Endothelial cell of umbilical vein (primary cell): ENCODE measurements around the gene BACH2. TPM values are rescaled to one million over a fixed set of nuclear protein-coding genes. Genes with fewer than 3 reads are reported as not detected.

Source experiments
- BruUV-seq: library from RNA; stranded (reverse); fragments of 400-500 nt; replicated peaks from 2 replicates; lab custom pipeline; 2021; lab: Mats Ljungman, UMichigan
- CTCF ChIA-PET: fragments of 300-600, 350-600 bp; sonication (Branson Sonifier 250); formaldehyde crosslinking; loops from one replicate; lab custom pipeline; 2021; ENCODE audit warnings: antibody characterized with exemption, inconsistent platforms; lab: Charles Lee
- POLR2A ChIA-PET: fragments of 300-600, 350-600 bp; sonication (Branson Sonifier 250); formaldehyde crosslinking; loops from one replicate; lab custom pipeline; 2021; ENCODE audit warnings: antibody characterized with exemption, inconsistent platforms; lab: Charles Lee
- DNase-seq: peaks from one replicate; pipeline ENCODE4 v3.0.0-alpha.2; 2011; ENCODE audit warnings: low read depth, low spot score
- FAIRE-seq: peaks from 2 replicates; lab custom pipeline; 2011; peaks lifted over from hg19 to GRCh38; lab: Jason Lieb, UNC
- H2AFZ ChIP-seq: 2 replicates; pipeline ENCODE4 v1.6.0; 2012; ENCODE audit warnings: low read depth, low read length, control low read depth, inconsistent platforms
- H3K27ac ChIP-seq: 2 replicates; pipeline ENCODE4 v1.5.1; 2011; ENCODE audit warnings: low read depth, mild to moderate bottlenecking, control low read depth, low read length, moderate library complexity; ENCODE audit not compliant: insufficient read depth
- H3K27me3 ChIP-seq, 2 experiments: 2 replicates each; pipeline versions ENCODE4 v1.6.0 to v1.6.1; 2011; ENCODE audit warnings: low read length in 2 of 2, mixed read lengths in 1 of 2; ENCODE audit not compliant: control insufficient read depth in 2 of 2, insufficient read depth in 2 of 2
- H3K36me3 ChIP-seq, 2 experiments: 2 replicates in 1 of 2; 3 replicates in 1 of 2; pipeline ENCODE4 v1.5.1; 2011; ENCODE audit warnings: low read length in 2 of 2, mild to moderate bottlenecking in 1 of 2, moderate library complexity in 1 of 2; ENCODE audit not compliant: control insufficient read depth in 2 of 2, insufficient read depth in 2 of 2; ENCODE audit errors: extremely low read depth in 1 of 2
- H3K4me1 ChIP-seq: 3 replicates; pipeline ENCODE4 v1.5.1; 2011; ENCODE audit warnings: mild to moderate bottlenecking, low read length; ENCODE audit not compliant: control insufficient read depth, insufficient read depth; ENCODE audit errors: extremely low read depth
- H3K4me2 ChIP-seq: 2 replicates; pipeline ENCODE4 v1.6.1; 2011; ENCODE audit warnings: low read length, control low read depth, mixed read lengths; ENCODE audit not compliant: insufficient read depth
- H3K4me3 ChIP-seq, 3 experiments: fragments of 200-600 bp in 1 of 3; sonication (generic), shearing (Covaris generic) in 1 of 3; replicated peaks in 1 of 3; 2 replicates each; pipeline ENCODE4 v1.5.1; 2011 to 2016; ENCODE audit warnings: control low read depth in 3 of 3, low read length in 3 of 3, mild to moderate bottlenecking in 2 of 3, inconsistent platforms in 1 of 3, low read depth in 1 of 3, moderate library complexity in 1 of 3; ENCODE audit not compliant: insufficient read depth in 1 of 3
- H3K79me2 ChIP-seq: 2 replicates; pipeline ENCODE4 v1.6.0; 2012; ENCODE audit warnings: low read length, inconsistent platforms; ENCODE audit not compliant: control insufficient read depth, insufficient read depth
- H3K9ac ChIP-seq: replicated peaks from 2 replicates; pipeline ENCODE3; 2011; ENCODE audit warnings: low read length, control low read depth; ENCODE audit not compliant: insufficient read depth; ENCODE audit errors: extremely low read depth
- H3K9me1 ChIP-seq: replicated peaks from 3 replicates; pipeline ENCODE4 v1.6.0; 2011; ENCODE audit warnings: mild to moderate bottlenecking, low read length; ENCODE audit not compliant: control insufficient read depth, insufficient read depth; ENCODE audit errors: extremely low read depth
- H3K9me3 ChIP-seq: replicated peaks from 2 replicates; pipeline ENCODE4 v1.5.1; 2012; ENCODE audit warnings: low read length, inconsistent platforms; ENCODE audit not compliant: control insufficient read depth, insufficient read depth
- H4K20me1 ChIP-seq: replicated peaks from 2 replicates; pipeline ENCODE3; 2011; ENCODE audit warnings: mild to moderate bottlenecking, low read length; ENCODE audit not compliant: control insufficient read depth, insufficient read depth; ENCODE audit errors: extremely low read depth
- CTCF ChIP-seq, 2 donors: IDR thresholded peaks; 1 replicate in 1 of 2; 2 replicates in 1 of 2; pipeline ENCODE4 v1.5.1; 2011; ENCODE audit warnings: low read length in 2 of 2, mild to moderate bottlenecking in 2 of 2, moderate library complexity in 2 of 2, control low read depth in 1 of 2, inconsistent platforms in 1 of 2, low read depth in 1 of 2; ENCODE audit not compliant: insufficient read depth in 1 of 2; ENCODE audit errors: extremely low read depth in 1 of 2
- EZH2 ChIP-seq: IDR thresholded peaks from 2 replicates; pipeline ENCODE4 v1.6.1; 2012; ENCODE audit warnings: borderline replicate concordance, low read depth, mild to moderate bottlenecking, moderate library complexity, low read length, inconsistent platforms; ENCODE audit not compliant: severe bottlenecking
- FOS ChIP-seq: IDR thresholded peaks from 2 replicates; pipeline ENCODE4 v1.6.1; 2011; ENCODE audit warnings: mild to moderate bottlenecking, low read length, moderate library complexity, borderline replicate concordance; ENCODE audit not compliant: insufficient read depth
- GATA2 ChIP-seq: IDR thresholded peaks from 2 replicates; pipeline ENCODE4 v1.7.0; 2011; ENCODE audit warnings: low read depth, mild to moderate bottlenecking, moderate library complexity, mixed read lengths, low read length; ENCODE audit not compliant: insufficient read length, insufficient read depth
- JUN ChIP-seq: IDR thresholded peaks from 2 replicates; pipeline ENCODE4 v1.6.1; 2011; ENCODE audit warnings: borderline replicate concordance, low read depth; ENCODE audit not compliant: insufficient read length, insufficient read depth
- MAX ChIP-seq: IDR thresholded peaks from 2 replicates; pipeline ENCODE4 v1.6.1; 2011; ENCODE audit not compliant: insufficient read depth, insufficient read length
- MYC ChIP-seq: IDR thresholded peaks from one replicate; pipeline ENCODE4 v1.6.1; 2011; ENCODE audit warnings: mild to moderate bottlenecking, low read depth, low read length
- POLR2A ChIP-seq: IDR thresholded peaks from 2 replicates; pipeline ENCODE4 v1.6.1; 2012; ENCODE audit warnings: low read depth, mild to moderate bottlenecking, control low read depth, low read length
- POLR2AphosphoS5 ChIP-seq: IDR thresholded peaks from 2 replicates; pipeline ENCODE4 v1.6.1; 2012; ENCODE audit warnings: low read depth, mild to moderate bottlenecking, control low read depth, low read length, moderate library complexity; ENCODE audit not compliant: insufficient read depth
- dilution Hi-C: fragments of 300-500 bp; cut with MboI; formaldehyde crosslinking; loops from one replicate; pipeline ENCODE4 v1.15.0; 2019; ENCODE audit warnings: low sequenced_read_pairs; ENCODE audit not compliant: extremely low pct_ligation_motif_present
- intact Hi-C: fragments of 100-400 bp; cut with micrococcal nuclease; formaldehyde crosslinking; loops from one replicate; pipeline ENCODE4 v1.10.0; 2022
- polyA plus RNA-seq, 4 experiments: library from polyadenylated mRNA; depleted of rRNA in 3 of 4; stranded (reverse) in 3 of 4; unstranded in 1 of 4; fragments of >200 nt; gene quantifications; 2 replicates each; pipeline versions ENCODE4 v1.2.1 to v1.2.3, GENCODE V29; 2011 to 2012; ENCODE audit warnings: missing spikeins in 1 of 4
- total RNA-seq: library from RNA; stranded (reverse); gene quantifications from 2 replicates; pipeline ENCODE4 v1.2.3, GENCODE V29; 2021

BACH2 gene
- total and polyA plus RNA-seq, 2 donors (not counting 3 experiments of a cell fraction or from before 2014, with no cell fraction given), result 1.7 to 5.6 TPM

- intact Hi-C loops, result no loop called here
- no TSS peak for BruUV-seq
- Histone ChIP-seq H3K27ac (no peak overlapping the region), H3K4me3 (no peak overlapping the region), H2AFZ (no peak overlapping the region), H3K79me2 (no peaks in the 10 kb centered on the region), H3K4me2 (no peak overlapping the region), H3K9me1 (no peaks in the 10 kb centered on the region), H3K36me3 (no peaks in the 10 kb centered on the region), H3K4me1 (no peaks in the 10 kb centered on the region), H3K27me3 (peaks cover 0 to 4% of the 10 kb centered on the region in 2 experiments), H4K20me1 (no peaks in the 10 kb centered on the region), H3K9me3 (no peaks in the 10 kb centered on the region), H3K9ac (no peak overlapping the region)
- dilution Hi-C loops, result no loop called here
- no peak for DNase-seq
- POLR2A ChIA-PET, result no interaction called here
- TF ChIP-seq GATA2, result no peak
- no peak for TF ChIP-seq CTCF (IDR thresholded peaks at IDR 0.05; ENCODE audit: extremely low read depth in 1 of 2, insufficient read depth in 1 of 2, low read depth in 1 of 2, low read length in 2 of 2)
- no peak for TF ChIP-seq POLR2AphosphoS5
- no peak for TF ChIP-seq MAX
- no peak for TF ChIP-seq POLR2A
- no peak for TF ChIP-seq JUN
- TF ChIP-seq EZH2, result no peak
- TF ChIP-seq MYC, result no peak
- no peak for TF ChIP-seq FOS
- CTCF ChIA-PET, result interaction anchor here (1.0 kb wide), 1 partner anchor 27 kb away, joined by 3 read pairs; no protein-coding TSS in a partner anchor
- FAIRE-seq, result no peak
Observed at GRCh38 chr6:90131614-90132423, 164.8 kb downstream of the BACH2 start.
